Measurements from ENCODE around the gene DSG3. TPM values are rescaled to one million over a fixed set of nuclear protein-coding genes. Genes with fewer than 3 reads are reported as not detected.

The DSG3 gene
- polyA plus RNA-seq, 6 donors from 2014 or later: not detected

GRCh38 chr18:31419457-31419932 is 28.0 kb upstream of the DSG3 start:
- Mint-ChIP-seq H3K4me1 (no peaks in the 10 kb centered on the region), H3K27me3 (no peaks in the 10 kb centered on the region), H3K27ac (no peak overlapping the region), H3K36me3 (no peaks in the 10 kb centered on the region), H3K4me3 (no peak overlapping the region), H3K9me3 (peaks cover 0 to 8% (median 3%) of the 10 kb centered on the region in 7 donors)
- DNase-seq (no peak), ATAC-seq (ENCODE audit: low read depth in 2 of 2) (no peak)

DNA sequence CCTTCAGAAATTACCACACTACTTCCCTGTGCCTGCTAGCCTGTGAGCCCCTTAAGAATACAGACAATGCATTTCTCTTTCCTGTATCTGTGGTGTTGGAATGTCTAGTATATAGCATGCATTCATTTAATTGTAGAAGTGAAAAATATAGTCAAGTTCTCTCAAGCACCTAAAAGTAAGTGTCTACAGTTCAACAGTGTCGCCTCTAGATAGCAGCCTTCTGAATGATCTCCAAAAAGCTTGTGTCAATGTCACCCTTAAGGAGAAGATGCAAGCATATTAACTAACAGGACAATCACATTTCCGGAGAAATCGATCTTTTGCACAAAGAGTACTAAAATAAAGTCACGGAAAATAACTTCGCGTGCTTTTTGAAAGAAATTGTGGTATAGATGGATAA is 27.5 kb upstream of the DSG3 start:
- Mint-ChIP-seq H3K4me3 (no peak overlapping the region), H3K27ac (no peak overlapping the region), H3K9me3 (peaks cover 0 to 8% (median 3%) of the 10 kb centered on the region in 7 donors), H3K36me3 (no peaks in the 10 kb centered on the region), H3K4me1 (no peaks in the 10 kb centered on the region), H3K27me3 (no peaks in the 10 kb centered on the region)
- ATAC-seq (ENCODE audit: low read depth in 2 of 2) (no peak), DNase-seq (no peak)

GRCh38 chr18:31420524-31420923 is 27.0 kb upstream of the DSG3 start:
- Mint-ChIP-seq H3K4me1 (no peaks in the 10 kb centered on the region), H3K27ac (no peak overlapping the region), H3K27me3 (no peaks in the 10 kb centered on the region), H3K36me3 (no peaks in the 10 kb centered on the region), H3K4me3 (no peak overlapping the region), H3K9me3 (peaks cover 0 to 8% (median 3%) of the 10 kb centered on the region in 7 donors)
- DNase-seq: no peak
- ATAC-seq (ENCODE audit: low read depth in 2 of 2): no peak

GRCh38 chr18:31424383-31424988 is 23.1 kb upstream of the DSG3 start:
- no peak for DNase-seq
- Mint-ChIP-seq H3K9me3 (peaks cover 0 to 9% (median 0%) of the 10 kb centered on the region in 7 donors), H3K27me3 (peaks cover 0 to 3% (median 0%) of the 10 kb centered on the region in 3 donors), H3K4me3 (no peak overlapping the region), H3K27ac (no peak overlapping the region), H3K36me3 (no peaks in the 10 kb centered on the region), H3K4me1 (no peaks in the 10 kb centered on the region)
- ATAC-seq (ENCODE audit: low read depth in 2 of 2): no peak

GRCh38 chr18:31426021-31426420 is 21.5 kb upstream of the DSG3 start:
- ATAC-seq (ENCODE audit: low read depth in 2 of 2): no peak
- Mint-ChIP-seq H3K27ac (no peak overlapping the region), H3K36me3 (no peaks in the 10 kb centered on the region), H3K27me3 (peaks cover 0 to 6% (median 0%) of the 10 kb centered on the region in 3 donors), H3K9me3 (peaks cover 0 to 11% (median 0%) of the 10 kb centered on the region in 7 donors), H3K4me3 (no peak overlapping the region), H3K4me1 (no peaks in the 10 kb centered on the region)
- DNase-seq: no peak

- DNase-seq (no peak), ATAC-seq (ENCODE audit: low read depth in 2 of 2) (no peak)
- H3K36me3 Mint-ChIP-seq: no peaks in the 10 kb centered on the region
- no peaks in the 10 kb centered on the region for H3K4me1 Mint-ChIP-seq
- H3K27me3 Mint-ChIP-seq: peaks cover 0 to 6% (median 0%) of the 10 kb centered on the region in 3 donors
- peaks cover 0 to 11% (median 0%) of the 10 kb centered on the region in 7 donors for H3K9me3 Mint-ChIP-seq
- no peak overlapping the region for H3K27ac Mint-ChIP-seq
- no peak overlapping the region for H3K4me3 Mint-ChIP-seq
These were observed 20.6 kb upstream of the DSG3 start for GRCh38 chr18:31426871-31427406.

DNA sequence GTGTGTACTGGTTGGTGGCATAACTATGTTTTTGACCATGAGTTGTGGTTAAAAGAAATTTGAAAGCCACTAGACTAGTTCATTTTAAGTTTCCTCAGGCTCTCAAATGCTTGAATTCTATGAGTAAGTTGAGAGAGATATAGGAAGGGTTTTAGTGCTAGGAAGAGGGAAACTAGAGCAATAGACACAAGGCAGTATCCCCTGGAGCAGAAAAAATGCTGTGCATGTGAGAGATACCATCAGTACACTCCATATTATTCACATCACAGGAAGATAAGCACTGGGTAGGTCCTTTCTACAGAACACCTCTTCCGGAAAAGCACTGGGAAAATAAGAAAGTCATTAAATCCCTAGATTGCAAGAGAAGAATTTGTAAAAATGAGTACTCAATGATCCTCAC is 19.3 kb upstream of the DSG3 start:
- Mint-ChIP-seq H3K27ac (no peak overlapping the region), H3K27me3 (peaks cover 0 to 6% (median 0%) of the 10 kb centered on the region in 3 donors), H3K4me1 (no peaks in the 10 kb centered on the region), H3K4me3 (no peak overlapping the region), H3K36me3 (no peaks in the 10 kb centered on the region), H3K9me3 (peaks cover 0 to 11% (median 4%) of the 10 kb centered on the region in 7 donors)
- ATAC-seq (ENCODE audit: low read depth in 2 of 2) (no peak), DNase-seq (no peak)

- DNase-seq (no peak), ATAC-seq (ENCODE audit: low read depth in 2 of 2) (no peak)
- peaks cover 0 to 12% (median 4%) of the 10 kb centered on the region in 7 donors for H3K9me3 Mint-ChIP-seq
- H3K4me1 Mint-ChIP-seq: no peaks in the 10 kb centered on the region
- H3K27me3 Mint-ChIP-seq: peaks cover 0 to 6% (median 0%) of the 10 kb centered on the region in 3 donors
- H3K4me3 Mint-ChIP-seq: no peak overlapping the region
- H3K36me3 Mint-ChIP-seq: no peaks in the 10 kb centered on the region
- H3K27ac Mint-ChIP-seq: no peak overlapping the region
These were observed 17.9 kb upstream of the DSG3 start for GRCh38 chr18:31429623-31430022.

- H3K27ac Mint-ChIP-seq: no peak overlapping the region
- H3K4me1 Mint-ChIP-seq: no peaks in the 10 kb centered on the region
- H3K4me3 Mint-ChIP-seq: no peak overlapping the region
- H3K9me3 Mint-ChIP-seq: peaks cover 0 to 12% (median 4%) of the 10 kb centered on the region in 7 donors
- peaks cover 0 to 6% (median 0%) of the 10 kb centered on the region in 3 donors for H3K27me3 Mint-ChIP-seq
- ATAC-seq (ENCODE audit: low read depth in 2 of 2) (no peak), DNase-seq (no peak)
- H3K36me3 Mint-ChIP-seq: no peaks in the 10 kb centered on the region
These were observed 17.5 kb upstream of the DSG3 start for GRCh38 chr18:31430072-31430471.

GRCh38 chr18:31430554-31430953 is 17.0 kb upstream of the DSG3 start:
- peaks cover 0 to 12% (median 4%) of the 10 kb centered on the region in 7 donors for H3K9me3 Mint-ChIP-seq
- DNase-seq: no peak
- H3K27me3 Mint-ChIP-seq: peaks cover 0 to 9% (median 0%) of the 10 kb centered on the region in 3 donors
- H3K36me3 Mint-ChIP-seq: no peaks in the 10 kb centered on the region
- no peaks in the 10 kb centered on the region for H3K4me1 Mint-ChIP-seq
- no peak for ATAC-seq (ENCODE audit: low read depth in 2 of 2)
- no peak overlapping the region for H3K27ac Mint-ChIP-seq
- no peak overlapping the region for H3K4me3 Mint-ChIP-seq

GRCh38 chr18:31432316-31432715 is 15.2 kb upstream of the DSG3 start:
- Mint-ChIP-seq H3K4me1 (no peaks in the 10 kb centered on the region), H3K36me3 (no peaks in the 10 kb centered on the region), H3K9me3 (peaks cover 0 to 12% (median 4%) of the 10 kb centered on the region in 7 donors), H3K4me3 (peak overlapping the region in 1 of 8 donors; percentile 56), H3K27me3 (peaks cover 0 to 11% (median 0%) of the 10 kb centered on the region in 3 donors), H3K27ac (no peak overlapping the region)
- DNase-seq (no peak), ATAC-seq (ENCODE audit: low read depth in 2 of 2) (no peak)

DNA sequence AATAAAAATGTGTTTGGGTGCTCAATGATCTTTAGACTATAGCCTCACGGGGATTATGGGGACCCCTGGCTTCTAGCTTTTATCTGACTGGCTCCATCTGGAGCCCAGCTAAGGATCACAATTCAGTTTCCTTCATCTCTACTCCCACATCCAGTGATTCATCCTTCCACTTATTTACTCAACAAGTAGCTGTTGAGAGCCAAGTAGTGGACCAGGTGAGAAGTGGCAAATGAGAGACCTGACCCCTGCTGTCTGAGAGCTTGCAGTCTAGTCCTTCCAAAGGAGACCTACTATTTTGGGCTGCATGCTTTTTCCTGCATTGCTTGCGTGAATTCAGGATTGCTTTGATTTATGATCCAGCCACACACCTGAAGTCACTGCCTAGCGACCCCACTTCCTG is 10.7 kb upstream of the DSG3 start:
- no peaks in the 10 kb centered on the region for H3K4me1 Mint-ChIP-seq
- H3K9me3 Mint-ChIP-seq: peaks cover 0 to 12% (median 0%) of the 10 kb centered on the region in 7 donors
- ATAC-seq (ENCODE audit: low read depth in 2 of 2): no peak
- no peak overlapping the region for H3K4me3 Mint-ChIP-seq
- peaks cover 0 to 5% (median 0%) of the 10 kb centered on the region in 3 donors for H3K27me3 Mint-ChIP-seq
- DNase-seq: no peak
- no peaks in the 10 kb centered on the region for H3K36me3 Mint-ChIP-seq
- no peak overlapping the region for H3K27ac Mint-ChIP-seq

- no peak for DNase-seq
- peaks cover 0 to 5% (median 0%) of the 10 kb centered on the region in 3 donors for H3K27me3 Mint-ChIP-seq
- no peaks in the 10 kb centered on the region for H3K36me3 Mint-ChIP-seq
- no peak overlapping the region for H3K4me3 Mint-ChIP-seq
- no peak overlapping the region for H3K27ac Mint-ChIP-seq
- H3K9me3 Mint-ChIP-seq: peaks cover 0 to 1% (median 0%) of the 10 kb centered on the region in 7 donors
- H3K4me1 Mint-ChIP-seq: no peaks in the 10 kb centered on the region
- no peak for ATAC-seq (ENCODE audit: low read depth in 2 of 2)
These were observed 9.1 kb upstream of the DSG3 start for GRCh38 chr18:31438402-31438801.

DNA sequence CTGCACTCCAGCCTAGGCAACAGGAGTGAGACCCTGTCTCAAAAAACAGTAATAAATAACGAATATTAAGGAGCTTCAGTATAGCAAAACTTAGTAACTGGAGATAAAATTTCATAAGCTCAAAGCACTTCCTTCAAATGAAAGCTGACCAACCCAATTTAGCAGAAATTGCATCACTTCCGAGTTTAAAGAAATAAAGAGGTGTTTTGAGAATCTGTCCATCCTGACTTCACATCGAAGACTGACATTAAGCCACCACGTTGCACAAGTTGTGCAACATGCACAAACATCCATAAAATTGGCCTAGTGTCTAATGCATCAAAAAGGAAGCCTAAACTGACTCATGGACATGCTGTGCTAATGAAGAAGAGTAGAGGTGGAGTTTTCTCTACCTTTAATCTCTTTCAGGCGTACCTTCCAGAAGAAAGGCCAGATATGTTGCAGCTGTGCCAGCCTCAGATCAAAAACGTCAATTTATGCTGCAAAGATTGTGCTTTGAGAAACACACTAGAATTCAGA is 7.7 kb upstream of the DSG3 start:
- no peaks in the 10 kb centered on the region for H3K4me1 Mint-ChIP-seq
- peaks cover 0 to 5% (median 0%) of the 10 kb centered on the region in 3 donors for H3K27me3 Mint-ChIP-seq
- H3K9me3 Mint-ChIP-seq: no peaks in the 10 kb centered on the region
- DNase-seq (no peak), ATAC-seq (ENCODE audit: low read depth in 2 of 2) (no peak)
- no peak overlapping the region for H3K4me3 Mint-ChIP-seq
- H3K36me3 Mint-ChIP-seq: no peaks in the 10 kb centered on the region
- H3K27ac Mint-ChIP-seq: no peak overlapping the region

Data from naive B cell (primary cell).